Spleen (tissue), 7 donors: ENCODE data around the gene CD79B.

Experiments used
- POLR2A ChIP-seq, 3 donors: fragments of 450-650 bp; IDR thresholded peaks; one replicate each; pipeline ENCODE4 v1.5.1; 2017; ENCODE audit warnings: antibody characterized with exemption in 3 of 3, mild to moderate bottlenecking in 1 of 3
- POLR2AphosphoS5 ChIP-seq, 3 donors: sonication (generic); formaldehyde crosslinking; IDR thresholded peaks; one replicate each; pipeline ENCODE4 v1.5.1; 2017; ENCODE audit warnings: antibody characterized with exemption in 3 of 3
- TF ChIP-seq, protein P1 (sequence below), 11 experiments: fragments of 200-600 bp in 7 of 11; fragments of 450-650 bp in 4 of 11; sonication (generic) in 4 of 11; IDR thresholded peaks in 8 of 11; conservative IDR thresholded peaks in 3 of 11; 1 replicate in 7 of 11; 2 replicates in 4 of 11; pipeline versions ENCODE4 v1.4.0 to v1.8.0; 2016 to 2021; ENCODE audit warnings: antibody characterized with exemption in 11 of 11, inconsistent platforms in 4 of 11, mild to moderate bottlenecking in 1 of 11
- donor health status: DM: no; HTN: no; CAD: no; lungs with moderate emphysema.
- donor health status: DM: no; HTN: no; CAD: no.
- donor health status: DM: no; HTN: no; CAD: no.

DNA sequence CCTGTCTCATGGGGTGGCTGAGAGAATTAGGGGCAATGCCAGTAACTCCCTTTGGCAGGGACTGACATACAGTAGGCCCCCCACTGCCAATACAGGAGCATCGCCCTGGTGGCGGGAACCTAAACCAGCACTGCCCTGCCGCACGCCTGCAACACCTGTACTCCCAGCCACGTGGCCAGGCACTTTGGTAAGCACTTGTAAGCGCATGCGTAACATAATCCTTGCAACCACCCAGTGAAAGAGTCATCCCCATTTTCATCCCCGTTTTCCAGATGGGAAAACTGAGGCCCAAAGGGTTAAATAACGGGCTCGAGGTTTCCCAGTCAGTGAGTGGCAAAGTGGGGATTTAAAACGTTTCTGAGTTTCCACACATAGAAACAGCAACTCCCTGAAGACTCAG is 23.1 kb upstream of the CD79B start:
- TF ChIP-seq, protein P1, sequence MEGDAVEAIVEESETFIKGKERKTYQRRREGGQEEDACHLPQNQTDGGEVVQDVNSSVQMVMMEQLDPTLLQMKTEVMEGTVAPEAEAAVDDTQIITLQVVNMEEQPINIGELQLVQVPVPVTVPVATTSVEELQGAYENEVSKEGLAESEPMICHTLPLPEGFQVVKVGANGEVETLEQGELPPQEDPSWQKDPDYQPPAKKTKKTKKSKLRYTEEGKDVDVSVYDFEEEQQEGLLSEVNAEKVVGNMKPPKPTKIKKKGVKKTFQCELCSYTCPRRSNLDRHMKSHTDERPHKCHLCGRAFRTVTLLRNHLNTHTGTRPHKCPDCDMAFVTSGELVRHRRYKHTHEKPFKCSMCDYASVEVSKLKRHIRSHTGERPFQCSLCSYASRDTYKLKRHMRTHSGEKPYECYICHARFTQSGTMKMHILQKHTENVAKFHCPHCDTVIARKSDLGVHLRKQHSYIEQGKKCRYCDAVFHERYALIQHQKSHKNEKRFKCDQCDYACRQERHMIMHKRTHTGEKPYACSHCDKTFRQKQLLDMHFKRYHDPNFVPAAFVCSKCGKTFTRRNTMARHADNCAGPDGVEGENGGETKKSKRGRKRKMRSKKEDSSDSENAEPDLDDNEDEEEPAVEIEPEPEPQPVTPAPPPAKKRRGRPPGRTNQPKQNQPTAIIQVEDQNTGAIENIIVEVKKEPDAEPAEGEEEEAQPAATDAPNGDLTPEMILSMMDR (IDR thresholded peaks at IDR 0.05 in 8 of 11, conservative IDR thresholded peaks at IDR 0.05 in 3 of 11): no peak
- TF ChIP-seq POLR2A (IDR thresholded peaks at IDR 0.05) (no peak), POLR2AphosphoS5 (IDR thresholded peaks at IDR 0.05) (no peak)
